ENCODE measurements around the gene RS1. TPM values are rescaled to one million over a fixed set of nuclear protein-coding genes. Genes with fewer than 3 reads are reported as not detected.

Gene RS1
- polyA plus RNA-seq, 4 donors, result 0.06 to 0.17 (median 0.07) TPM

GRCh38 chrX:18674417-18674787 lies 2.5 kb upstream of the RS1 start:
- DNase-seq (ENCODE audit: low read depth in 4 of 4, low spot score in 3 of 4), result no peak

DNA sequence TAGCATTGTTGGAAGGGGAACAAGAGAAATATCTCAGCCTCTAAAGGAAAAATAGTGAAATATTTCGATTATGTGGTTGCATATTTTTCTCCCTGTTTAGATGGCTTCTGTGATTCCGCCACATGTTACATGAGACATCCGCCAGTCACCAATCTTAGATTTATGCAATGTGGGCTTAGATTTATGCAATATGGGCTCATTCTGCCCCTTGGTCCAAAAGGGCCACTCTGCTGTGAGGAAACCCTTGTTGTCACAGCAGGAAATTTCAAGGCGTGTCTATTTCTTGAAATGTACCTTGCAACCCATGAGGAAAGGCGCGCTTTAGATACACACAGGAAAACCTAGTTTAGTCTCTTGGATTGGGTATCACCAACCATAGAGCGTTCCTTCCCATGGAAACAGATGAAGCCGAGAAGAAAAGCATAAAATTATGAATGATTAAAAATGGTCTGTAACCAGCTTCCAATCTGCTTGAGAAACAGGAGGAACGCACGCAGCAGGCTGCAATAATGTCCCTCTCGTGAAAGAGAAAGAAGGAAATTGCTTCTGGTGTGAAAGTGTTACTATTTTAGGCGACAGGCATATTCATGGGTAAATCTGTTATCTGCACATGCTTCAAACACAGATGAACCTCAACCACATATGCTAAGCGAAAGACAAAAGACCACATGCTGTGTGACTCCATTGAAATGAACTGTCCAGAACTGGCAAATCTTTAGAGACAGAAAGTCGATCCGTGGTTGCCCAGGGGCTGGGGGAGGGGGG lies 3.7 kb downstream of the RS1 start:
- no peak for DNase-seq (ENCODE audit: low read depth in 4 of 4, low spot score in 3 of 4)

DNA sequence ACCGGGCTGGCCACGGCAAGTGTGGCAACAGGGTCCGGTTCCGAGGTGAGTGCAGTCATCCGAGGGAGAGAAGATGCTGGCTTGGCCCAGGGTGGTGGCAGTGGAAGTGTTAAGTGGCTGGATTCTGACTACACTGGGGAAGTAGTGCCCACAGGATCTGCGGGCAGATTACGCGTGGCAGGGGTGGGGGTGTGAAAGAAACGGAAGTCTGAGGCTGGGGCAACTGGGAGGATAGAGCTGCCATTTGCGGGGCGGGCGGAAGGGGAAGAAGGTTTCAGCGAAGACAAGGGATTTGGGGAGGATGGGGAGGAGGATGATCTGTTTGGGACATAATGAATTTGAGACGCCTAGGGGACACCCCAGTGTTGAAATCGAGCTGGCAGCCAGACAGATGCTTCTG lies 5.3 kb downstream of the RS1 start:
- DNase-seq (ENCODE audit: low read depth in 4 of 4, low spot score in 3 of 4), result no peak

GRCh38 chrX:18664947-18665346 lies 7.0 kb downstream of the RS1 start:
- DNase-seq (ENCODE audit: low read depth in 4 of 4, low spot score in 3 of 4), result no peak

- DNase-seq (ENCODE audit: low read depth in 4 of 4, low spot score in 3 of 4), result no peak
Observed at GRCh38 chrX:18661273-18661672, 10.6 kb downstream of the RS1 start.

DNA sequence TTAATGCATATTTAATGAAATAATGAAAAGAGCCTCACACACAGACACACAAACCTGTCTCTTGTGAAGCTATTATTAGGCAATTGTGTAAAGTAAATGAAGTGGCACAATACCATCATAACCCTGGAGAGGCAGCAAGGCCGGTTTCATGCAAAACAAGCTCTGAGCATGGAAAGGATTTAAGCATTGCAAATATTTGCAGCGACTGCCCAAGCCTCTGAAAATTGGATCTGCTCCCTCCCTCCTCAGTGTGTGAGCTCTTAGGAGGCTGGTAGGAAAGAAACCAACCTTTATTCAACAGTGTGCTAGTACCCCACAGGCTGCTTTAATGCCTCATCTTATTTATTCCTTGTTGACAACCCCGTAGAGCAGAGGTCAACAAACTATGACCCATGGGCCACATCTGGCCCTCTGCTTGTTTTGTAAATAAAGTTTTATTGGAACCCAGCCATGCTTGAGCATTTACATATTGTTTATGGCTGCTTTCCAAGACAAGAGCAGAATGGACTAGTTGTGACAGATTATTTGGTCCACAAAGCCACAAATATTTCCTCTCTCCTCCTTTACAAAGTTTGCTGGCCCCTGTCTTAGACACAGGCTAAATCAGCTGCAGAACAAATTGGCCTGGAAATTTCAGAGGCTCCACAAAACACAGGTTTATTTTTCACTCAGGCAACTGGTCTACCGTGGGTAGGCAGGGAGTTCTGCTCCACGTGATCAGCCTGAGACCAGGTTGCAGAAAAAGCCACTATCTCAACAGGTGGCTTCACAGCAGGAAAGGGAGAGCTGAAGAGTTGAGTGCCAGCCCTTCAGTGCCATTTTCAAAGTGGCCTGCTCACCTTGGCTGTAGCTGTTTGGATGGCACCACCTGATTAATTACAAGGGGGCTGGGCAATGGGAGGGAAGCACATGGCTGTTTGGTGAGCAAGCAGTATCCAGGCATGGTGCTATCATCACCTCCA lies 16.8 kb downstream of the RS1 start:
- no peak for DNase-seq (ENCODE audit: low read depth in 4 of 4, low spot score in 3 of 4)

DNA sequence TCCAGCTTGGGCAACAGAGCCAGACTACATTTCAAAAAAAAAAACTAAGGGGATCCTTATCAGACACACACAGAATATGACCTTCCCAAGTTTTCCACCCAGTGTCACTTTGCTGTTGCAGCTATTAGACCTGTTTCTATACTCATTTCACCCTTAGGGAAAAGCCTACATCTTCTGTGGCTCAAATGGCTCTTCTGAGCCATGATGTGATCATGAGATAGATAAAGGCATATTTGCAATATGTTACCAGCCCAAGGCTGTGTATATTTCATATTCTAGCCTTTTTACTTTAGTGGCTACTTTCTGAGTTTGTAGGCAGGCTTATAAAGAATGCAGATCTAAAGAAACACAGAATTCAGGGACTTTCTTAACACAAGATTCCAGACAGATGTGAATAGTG lies 19.3 kb downstream of the RS1 start:
- DNase-seq (ENCODE audit: low read depth in 4 of 4, low spot score in 3 of 4), result no peak

DNA sequence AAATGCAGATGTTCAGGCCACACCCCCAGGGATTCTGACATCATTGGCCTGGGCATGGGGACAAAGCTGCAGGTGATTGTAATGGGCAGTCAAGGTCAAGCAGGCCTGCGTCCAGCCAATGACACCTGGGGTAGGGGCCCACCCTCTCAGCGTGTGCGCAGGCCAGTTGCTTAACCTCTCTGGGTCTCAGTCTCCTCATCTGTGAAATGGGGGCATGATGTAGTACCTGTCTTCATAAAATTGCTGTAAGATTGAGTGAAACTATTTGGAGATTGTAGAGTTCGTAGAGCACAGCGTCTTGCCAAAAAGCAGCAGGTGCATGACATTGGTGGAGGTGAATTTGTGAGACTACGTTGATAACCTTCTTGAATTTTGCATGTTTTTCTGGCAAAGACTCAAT lies 21.2 kb downstream of the RS1 start:
- no peak for DNase-seq (ENCODE audit: low read depth in 4 of 4, low spot score in 3 of 4)

GRCh38 chrX:18649498-18649951 lies 22.4 kb downstream of the RS1 start:
- DNase-seq (ENCODE audit: low read depth in 4 of 4, low spot score in 3 of 4), result peak in 1 of 4 donors; percentile 4

GRCh38 chrX:18647621-18648020 lies 24.3 kb downstream of the RS1 start:
- DNase-seq (ENCODE audit: low read depth in 4 of 4, low spot score in 3 of 4), result no peak

GRCh38 chrX:18643853-18644252 lies 28.1 kb downstream of the RS1 start:
- no peak for DNase-seq (ENCODE audit: low read depth in 4 of 4, low spot score in 3 of 4)

DNA sequence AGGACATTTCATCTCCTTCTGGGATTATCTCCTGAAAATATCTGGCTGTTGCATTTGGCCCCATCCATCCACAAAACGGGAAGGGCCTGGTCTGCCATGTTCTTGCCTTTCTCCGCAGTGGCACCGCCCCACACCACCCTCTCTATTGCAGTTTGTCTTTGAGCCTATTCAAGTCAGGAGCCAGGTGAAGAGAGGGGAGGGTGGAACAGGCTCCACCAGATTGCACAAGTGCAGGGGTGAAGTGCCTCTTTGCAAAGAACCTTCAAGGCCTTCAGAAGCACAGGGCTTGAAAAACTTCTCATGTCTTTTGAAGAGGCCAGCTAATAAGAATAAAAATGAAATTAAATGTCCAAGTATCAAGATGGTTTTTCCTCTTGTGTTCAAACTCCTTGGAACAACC lies 28.7 kb downstream of the RS1 start:
- DNase-seq (ENCODE audit: low read depth in 4 of 4, low spot score in 3 of 4), result no peak

DNA sequence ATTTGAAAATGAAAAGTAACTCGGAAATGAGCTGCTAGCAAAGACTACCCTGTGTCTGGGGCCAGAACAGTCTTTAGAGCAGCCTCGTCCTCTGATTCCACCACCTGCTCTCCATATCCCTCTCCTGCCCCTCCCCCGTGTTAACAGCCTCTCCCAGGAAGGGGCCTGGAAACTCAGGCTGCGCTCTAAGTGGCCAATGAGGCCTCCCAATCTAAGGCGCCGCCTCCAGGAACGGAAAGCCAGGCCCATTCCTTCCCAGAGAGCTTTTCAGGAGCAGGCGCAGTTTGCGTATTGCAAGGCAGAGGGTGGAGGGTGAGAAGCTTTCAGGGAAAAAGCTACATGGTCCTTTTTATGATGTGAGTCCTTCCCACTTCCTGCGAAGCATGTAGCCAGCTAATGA lies 31.2 kb downstream of the RS1 start:
- no peak for DNase-seq (ENCODE audit: low read depth in 4 of 4, low spot score in 3 of 4)

DNA sequence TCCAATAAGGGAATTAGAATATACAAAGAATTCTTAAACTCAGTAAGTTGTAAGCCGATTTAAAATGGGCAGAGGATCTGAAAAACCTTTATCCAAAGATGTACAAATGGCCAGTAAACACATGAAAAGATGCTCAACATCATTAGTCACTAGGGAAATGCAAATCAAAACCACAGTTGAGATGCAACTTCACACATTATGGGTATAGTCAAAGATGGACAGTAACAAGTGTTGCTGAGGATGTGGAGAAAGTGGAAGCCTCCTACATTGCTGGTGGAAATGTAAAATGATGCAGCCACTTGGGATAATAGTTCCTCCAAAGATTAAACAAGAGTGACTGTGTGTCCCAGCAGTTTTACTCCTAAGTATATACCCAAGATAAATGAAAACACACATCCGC lies 32.6 kb downstream of the RS1 start:
- no peak for DNase-seq (ENCODE audit: low read depth in 4 of 4, low spot score in 3 of 4)

DNA sequence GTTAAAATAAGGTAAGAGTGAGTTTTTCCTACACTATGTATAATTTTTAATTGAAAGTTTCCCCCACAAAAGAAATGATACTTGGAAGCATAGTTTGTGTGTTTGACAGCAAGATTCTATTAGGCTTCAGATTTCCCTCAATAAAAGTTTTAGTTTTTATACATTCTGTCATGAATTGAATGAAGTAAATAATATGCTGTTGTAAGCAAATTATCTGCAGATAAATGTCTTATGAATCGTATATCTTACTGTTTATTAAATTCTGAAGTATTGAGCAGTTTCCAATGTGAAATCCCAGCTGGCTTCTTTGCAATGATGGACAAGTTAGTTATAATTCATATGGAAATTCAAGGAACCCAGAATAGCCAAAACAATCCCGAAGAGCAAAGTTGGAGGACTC lies 33.5 kb downstream of the RS1 start:
- no peak for DNase-seq (ENCODE audit: low read depth in 4 of 4, low spot score in 3 of 4)

GRCh38 chrX:18630934-18631333 lies 41.0 kb downstream of the RS1 start:
- DNase-seq (ENCODE audit: low read depth in 4 of 4, low spot score in 3 of 4), result no peak

DNA sequence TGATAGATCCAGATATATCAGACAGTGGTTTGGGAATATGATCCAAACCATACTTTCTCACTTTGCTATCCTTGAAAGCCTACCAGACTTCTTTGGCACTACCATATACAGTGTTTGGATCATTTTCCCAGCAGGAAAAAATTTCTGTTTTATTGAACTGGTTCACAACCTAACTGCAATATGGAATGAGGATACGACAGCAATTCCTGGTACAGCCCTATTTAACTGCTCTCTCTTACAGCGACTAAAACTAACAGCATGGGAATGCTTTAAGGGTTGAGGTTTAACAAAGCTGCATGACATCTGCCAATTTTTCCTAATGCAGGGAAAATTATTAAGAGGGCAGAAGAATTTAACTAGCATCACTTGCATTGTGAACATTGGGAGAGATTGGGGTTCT lies 47.3 kb downstream of the RS1 start:
- DNase-seq (ENCODE audit: low read depth in 4 of 4, low spot score in 3 of 4), result no peak

- DNase-seq (ENCODE audit: low read depth in 4 of 4, low spot score in 3 of 4), result no peak
Observed at GRCh38 chrX:18620349-18620748, 51.6 kb downstream of the RS1 start.

GRCh38 chrX:18619288-18619687 lies 52.6 kb downstream of the RS1 start:
- no peak for DNase-seq (ENCODE audit: low read depth in 4 of 4, low spot score in 3 of 4)

GRCh38 chrX:18617407-18617750 lies 54.5 kb downstream of the RS1 start:
- peak; percentile 8 to 44 (median 33) for DNase-seq (ENCODE audit: low read depth in 4 of 4, low spot score in 3 of 4)

DNA sequence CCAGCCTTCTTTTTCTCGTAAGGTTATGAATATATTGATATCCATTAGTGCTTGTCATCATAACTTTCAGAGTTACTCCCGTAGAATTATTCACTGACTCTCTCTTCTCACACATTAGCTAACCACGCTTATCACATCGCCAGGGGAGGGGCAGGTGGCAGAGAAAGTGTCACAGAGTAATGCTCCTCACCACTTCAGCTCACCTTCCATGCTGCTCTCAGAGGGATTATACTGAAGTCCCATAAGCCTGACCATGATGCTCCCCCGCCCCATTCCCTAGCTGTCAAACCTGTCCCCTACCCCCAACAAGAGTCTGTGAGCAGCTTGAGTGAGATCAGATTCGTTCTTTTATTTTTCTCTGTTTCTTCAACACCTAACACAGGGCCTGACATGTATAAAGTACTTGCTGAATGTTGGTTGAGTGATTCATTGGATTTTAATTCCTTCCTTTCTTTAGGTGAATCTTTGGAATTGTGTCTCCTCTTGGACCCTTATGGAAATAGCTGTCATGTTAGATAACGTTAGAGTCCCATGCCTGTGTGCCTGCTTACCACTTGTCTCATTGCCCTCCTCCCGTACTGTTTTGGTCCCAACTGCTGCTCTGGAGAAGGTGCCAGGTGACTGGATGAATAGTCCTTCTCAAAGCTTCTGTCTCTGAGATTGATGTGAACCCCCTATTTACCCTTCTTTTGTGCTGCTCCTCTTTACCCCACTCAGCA lies 55.1 kb downstream of the RS1 start:
- DNase-seq (ENCODE audit: low read depth in 4 of 4, low spot score in 3 of 4), result peak in 1 of 4 donors; percentile 4
